Fibroblast of skin of right quadriceps (primary cell): ENCODE measurements around the gene MBOAT1.

Experiments
- DNase-seq: peaks from one replicate; pipeline ENCODE4 v3.0.0-alpha.2; 2013

MBOAT1 gene

DNA sequence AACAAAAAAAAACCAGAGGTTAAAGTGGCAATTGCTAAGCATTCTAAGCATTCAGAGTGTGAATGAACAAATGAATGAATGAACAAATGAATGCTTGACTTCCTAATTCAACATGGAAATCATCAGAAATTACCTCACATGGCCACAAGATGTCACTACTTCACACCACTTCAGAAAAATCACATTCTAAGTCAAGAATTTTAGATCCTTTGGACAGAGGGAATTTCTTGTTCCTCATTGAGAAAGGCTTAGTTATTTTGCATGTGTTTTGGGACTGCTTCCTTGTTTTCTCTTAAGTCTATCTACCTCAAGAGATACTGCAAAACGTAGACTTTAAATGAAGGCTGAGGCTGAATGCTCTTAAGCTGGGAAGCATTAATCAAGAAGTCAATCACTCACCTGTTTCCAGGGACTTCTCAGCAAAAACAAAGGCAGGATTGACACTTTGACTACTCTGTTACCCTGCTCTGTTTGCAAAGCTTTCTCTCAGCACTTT is 120.2 kb downstream of the MBOAT1 start:
- DNase-seq: peak; percentile 45

DNA sequence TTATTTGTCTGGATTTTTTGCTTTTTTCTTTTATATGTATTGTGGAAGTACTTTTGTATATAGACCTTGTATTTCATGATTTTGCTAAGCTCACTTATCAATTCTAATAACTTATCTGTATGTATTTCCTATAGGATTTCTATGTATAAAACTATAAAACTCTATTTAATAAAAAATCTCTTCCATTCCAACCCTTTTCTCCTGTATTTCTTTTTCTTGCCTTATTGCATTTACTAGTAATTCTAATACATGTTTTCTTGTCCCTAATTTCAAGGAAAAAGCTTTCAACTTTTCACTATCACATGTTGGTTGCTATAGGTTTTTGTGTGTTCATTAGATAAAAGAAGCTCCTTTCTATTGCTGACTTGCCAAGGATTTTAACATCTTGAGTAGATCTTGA is 125.3 kb downstream of the MBOAT1 start:
- no peak for DNase-seq

DNA sequence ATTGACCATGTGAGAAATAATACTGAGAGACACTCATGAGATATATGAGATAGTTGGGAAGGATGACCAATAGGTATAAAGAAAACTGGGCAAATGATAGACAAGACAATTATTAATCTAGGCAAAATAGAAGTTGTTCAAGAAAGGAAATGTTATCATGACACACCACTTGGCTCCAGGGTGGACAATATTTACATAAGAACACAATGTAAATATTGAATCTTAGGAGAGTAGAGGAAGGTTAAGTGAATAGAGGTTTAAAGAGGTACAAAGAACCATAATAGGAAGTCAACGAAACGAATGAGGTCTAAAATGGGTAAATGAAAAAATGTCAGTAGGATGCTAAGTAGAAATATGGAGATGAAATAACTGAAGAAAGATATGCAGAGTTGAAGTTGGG is 126.5 kb downstream of the MBOAT1 start:
- no peak for DNase-seq

DNA sequence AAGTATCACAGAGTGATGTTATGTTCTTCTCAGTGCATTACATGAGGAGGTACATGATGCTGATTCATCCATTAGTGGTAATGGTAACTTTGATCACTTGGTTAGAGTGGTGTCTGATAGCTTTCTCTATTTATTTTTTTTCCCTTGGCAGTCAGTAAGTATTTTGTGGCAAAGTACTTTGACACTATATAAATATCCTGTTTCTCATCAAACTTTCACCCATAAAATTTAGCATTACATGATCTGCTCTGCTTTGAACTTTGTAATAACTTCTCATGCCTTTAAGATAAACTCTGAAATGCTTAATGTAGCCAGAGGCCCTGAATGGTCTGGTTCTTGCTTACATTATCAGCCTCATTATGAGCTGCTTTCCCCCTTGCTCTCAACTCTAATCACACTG is 127.9 kb downstream of the MBOAT1 start:
- DNase-seq: no peak

DNA sequence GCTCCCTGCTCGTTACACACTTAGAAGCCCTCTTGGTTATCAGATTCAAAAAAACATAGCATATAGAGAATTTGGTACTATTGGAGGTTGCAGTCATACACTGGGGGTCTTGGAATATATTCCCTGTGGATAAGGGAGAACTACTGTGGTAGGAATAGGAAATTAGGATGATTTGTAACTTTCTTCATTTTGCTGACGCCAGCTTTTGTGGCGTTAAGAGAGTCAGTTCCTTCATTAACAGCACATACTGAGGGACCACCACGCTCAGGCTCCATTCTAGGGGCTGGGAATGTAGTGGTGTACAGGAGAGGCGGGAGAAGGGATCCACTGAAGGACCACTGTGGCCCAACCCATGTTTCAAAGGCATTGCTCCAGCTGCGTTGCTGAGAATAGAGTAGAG is 140.3 kb downstream of the MBOAT1 start:
- DNase-seq: no peak

DNA sequence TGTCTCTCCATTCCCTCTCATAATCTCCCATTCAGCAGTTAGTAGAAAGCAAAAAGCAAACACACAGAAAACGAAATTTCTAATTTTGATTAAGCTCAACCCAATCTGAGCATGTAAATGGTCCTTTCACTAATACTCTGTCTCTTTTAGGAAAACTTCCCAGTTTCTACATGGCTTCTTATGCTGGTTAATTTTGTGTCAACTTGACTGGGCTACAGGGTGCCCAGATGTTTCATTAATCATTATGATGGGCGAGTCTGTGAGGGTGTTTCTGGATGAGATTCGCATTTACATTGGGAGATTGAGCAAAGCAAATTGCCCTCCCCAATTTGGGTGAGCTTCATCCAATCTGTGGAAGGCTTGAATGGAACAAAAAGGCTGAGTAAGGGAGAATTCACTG is 142.2 kb downstream of the MBOAT1 start:
- no peak for DNase-seq

DNA sequence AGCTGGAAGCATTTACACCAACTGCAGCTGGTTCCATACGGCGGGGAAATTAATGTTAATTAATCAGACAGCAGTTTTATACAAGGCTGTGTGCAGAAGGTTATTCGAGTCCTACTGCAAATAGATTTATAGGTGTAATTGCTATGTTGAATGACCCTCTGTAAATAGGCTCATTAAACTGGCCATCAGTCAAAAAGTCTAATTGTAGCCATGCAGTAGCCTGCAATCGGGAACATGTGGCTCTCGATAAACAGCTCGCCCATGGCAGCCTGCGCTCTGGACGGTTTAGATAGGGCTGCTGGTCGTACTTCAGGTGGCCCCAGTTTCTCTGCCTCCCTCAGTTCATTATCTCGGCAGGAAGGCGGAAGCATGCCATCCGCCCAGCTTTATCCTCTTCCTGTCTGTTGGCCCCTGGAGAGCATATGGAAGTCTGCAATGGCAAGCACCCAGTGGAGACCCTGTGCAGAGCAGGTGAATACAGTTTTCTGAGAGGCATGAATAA is 143.2 kb downstream of the MBOAT1 start:
- no peak for DNase-seq

DNA sequence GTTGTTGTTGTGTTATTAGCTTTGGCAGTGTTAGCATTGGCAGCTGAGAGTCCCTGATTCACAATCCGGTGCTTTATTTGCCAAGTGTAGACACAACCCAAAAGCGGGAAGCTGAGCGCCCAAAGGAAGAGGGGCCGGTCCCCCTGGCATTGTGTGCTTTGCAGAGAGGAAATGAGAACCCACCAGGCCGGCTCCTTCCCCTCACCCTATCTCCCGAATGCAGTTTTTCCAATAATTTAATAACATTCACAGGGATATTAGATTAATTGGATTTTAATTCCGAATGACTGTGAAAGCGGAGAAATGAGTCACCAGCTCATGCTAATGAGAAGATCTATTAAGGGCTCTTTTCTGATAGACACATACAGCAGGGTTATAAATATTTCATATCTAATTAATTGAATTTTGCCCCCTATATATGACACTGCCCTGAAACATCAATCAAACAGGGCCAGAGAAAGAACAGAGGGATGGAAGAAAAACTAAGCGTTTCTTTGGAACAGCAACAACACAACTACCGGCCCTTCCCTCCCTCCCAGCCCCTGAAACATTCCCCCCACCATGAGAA is 143.8 kb downstream of the MBOAT1 start:
- no peak for DNase-seq

DNA sequence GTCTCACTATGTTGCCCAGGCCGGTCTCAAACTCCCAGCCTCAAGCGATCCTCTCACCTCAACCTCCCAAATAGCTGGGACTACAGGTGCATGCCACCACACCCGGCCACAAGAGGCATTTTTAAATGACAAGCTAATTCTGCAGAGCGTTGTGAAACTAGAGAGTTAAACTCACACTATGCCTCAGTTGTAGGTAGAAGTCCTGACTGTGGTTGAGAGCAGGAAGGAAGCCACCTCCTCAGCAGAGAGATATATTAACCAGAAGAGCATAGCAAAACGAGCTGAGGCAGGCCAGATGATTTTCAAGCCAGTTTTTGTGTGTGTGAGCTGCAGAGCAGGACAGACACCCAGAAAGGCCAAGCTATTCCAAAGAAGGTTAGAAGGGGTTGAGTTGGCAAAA is 150.3 kb downstream of the MBOAT1 start:
- no peak for DNase-seq

DNA sequence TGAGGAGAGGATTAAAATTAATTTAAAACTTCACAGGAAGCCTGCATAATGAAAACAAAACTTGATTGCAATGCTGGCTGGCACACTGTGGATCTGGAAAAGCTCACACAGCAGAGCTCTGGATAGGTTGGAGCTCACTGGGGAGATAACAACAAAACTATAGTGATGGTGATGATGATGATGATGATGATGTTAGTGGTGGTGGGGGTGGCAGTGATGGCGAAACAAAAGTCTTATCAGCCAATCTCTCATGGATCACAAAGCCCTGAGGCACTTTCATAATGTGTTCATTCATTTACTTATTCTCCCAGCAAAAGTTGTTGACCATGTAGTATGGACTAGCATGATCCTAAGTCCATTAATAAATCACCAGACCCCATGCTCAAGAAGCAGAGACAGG is 152.0 kb downstream of the MBOAT1 start:
- DNase-seq: no peak

DNA sequence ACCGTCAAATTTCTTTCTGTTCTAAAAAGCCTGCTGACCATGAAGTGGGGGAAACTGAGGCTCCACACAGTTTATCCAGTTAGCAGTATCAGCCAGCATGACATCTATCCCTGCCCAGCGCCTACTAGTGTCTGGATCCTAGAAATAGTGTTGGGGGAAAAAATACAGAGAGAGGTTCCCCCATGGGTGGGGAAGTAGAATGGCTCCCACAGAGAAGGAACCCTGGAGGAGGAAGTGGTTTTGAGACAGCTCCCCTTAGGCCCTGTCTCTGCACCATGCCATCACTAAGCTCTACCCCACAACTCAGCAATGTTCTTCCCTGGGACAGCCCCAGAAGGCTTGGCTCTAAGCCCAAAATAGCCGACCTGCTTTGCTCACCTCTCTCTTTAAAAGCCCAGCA is 153.4 kb downstream of the MBOAT1 start:
- DNase-seq: no peak

DNA sequence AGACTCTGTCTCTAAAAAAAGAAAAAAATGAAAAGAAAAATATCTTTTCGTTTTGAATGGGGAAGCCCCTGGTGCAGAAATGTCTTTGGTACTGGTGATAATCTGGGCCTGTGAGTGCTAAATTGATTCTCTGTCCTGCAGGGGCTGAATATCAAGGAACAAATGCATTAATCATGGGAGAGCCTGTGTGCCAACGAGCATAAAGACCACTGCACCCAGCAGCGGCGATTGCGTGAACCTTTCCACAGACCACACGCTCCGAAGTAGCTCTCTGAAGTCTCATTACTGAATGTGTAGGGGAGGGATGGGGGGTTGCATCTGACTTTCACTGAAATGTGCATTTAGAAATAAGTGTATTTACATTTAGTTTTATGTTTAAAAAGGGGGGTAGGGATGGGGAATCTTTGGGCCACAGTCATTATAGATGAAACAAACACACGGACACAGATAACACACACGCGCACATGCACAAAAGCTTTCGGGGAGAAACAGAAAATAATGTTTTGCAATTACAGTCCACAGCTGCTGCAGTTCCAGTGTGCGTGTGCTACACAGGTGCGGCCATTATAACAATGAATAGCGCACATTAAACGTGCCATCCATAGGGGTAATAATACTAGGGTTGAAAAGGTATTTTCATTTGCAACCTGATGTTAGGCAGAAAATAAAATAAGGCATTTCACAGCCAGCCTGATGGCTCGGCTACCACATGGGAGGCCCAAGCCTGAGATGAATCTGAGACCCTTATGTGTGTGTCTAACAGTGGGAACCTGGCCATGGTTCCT is 154.0 kb downstream of the MBOAT1 start:
- DNase-seq: no peak

DNA sequence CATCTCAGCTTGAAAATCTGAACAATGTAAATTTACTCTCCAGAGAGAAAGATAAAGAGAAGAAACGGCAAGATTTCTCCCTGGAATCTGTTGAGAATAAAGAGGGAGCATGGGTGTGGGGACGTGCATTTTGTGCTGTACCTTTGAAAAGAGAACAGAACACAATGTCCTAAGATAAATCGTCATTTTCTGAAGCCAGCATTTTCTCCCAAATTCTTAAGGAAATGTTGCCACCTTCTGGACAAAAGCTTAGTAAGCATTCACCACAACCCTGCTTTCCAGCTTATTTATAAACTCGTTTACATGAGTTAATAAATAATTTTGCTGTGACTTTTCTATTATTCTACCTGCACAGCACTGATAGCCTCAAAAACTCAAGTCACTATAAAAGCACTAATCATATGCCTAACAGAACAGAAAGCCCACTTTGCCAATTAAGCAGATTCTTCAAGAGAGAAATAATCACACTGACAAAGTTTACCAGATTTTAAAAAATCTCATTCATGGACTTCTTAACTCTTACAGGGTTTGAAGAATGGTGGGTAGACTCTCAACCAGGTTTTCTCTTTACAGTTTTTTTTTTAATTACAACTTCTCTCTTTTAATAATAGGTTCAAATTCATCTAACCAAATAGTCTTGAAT is 155.8 kb downstream of the MBOAT1 start:
- DNase-seq: peak; percentile 41

DNA sequence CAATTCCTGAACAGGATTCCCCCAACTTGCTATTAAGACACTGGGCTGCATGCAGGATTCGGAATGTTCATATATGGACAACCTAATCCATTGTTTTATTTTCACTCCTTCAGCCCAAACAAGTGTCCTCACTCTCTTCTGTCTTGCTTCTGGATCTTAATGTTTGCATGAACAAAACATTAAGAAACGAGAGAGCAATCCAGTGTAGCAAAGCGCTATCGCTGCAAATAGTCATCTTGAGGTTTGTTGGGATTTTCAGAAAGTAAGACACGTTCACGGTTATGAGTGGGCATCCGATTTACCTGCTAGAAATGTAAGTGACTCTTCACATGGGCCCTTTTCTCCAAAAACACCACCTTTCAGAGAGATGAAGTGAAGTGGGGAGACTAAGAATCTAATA is 156.4 kb downstream of the MBOAT1 start:
- no peak for DNase-seq
